H1 (cell line): ENCODE results near the gene SRRM5. TPM values are rescaled to one million over a fixed set of nuclear protein-coding genes. Genes with fewer than 3 reads are reported as not detected.

Experiments
- CTCF ChIA-PET: fragments of 300-600 bp; sonication (Branson Sonifier 250); formaldehyde crosslinking; loops from one replicate; lab custom pipeline; 2021; ENCODE audit not compliant: partially characterized antibody; lab: Charles Lee
- POLR2A ChIA-PET: fragments of 300-600 bp; sonication (Branson Sonifier 250); formaldehyde crosslinking; loops from one replicate; lab custom pipeline; 2021; ENCODE audit warnings: inconsistent platforms; ENCODE audit not compliant: partially characterized antibody; lab: Charles Lee
- DNase-seq, 2 experiments: peaks; one replicate each; pipeline versions ENCODE4 v3.0.0 to v3.0.0-alpha.2; 2010 to 2022; ENCODE audit warnings: low spot score in 2 of 2, low read depth in 1 of 2, mixed read lengths in 1 of 2
- FAIRE-seq: peaks from 2 replicates; lab custom pipeline; 2011; peaks lifted over from hg19 to GRCh38; lab: Jason Lieb, UNC
- H2AFZ ChIP-seq: 2 replicates; pipeline ENCODE4 v1.8.1; 2012; ENCODE audit warnings: low read length, inconsistent platforms
- H2AK5ac ChIP-seq: 2 replicates; pipeline ENCODE4 v1.6.1; 2013; ENCODE audit warnings: low read depth, low read length
- H2BK120ac ChIP-seq: replicated peaks from 2 replicates; pipeline ENCODE3; 2013; ENCODE audit warnings: low read depth, low read length, inconsistent platforms
- H2BK12ac ChIP-seq: 2 replicates; pipeline ENCODE4 v1.6.1; 2013; ENCODE audit warnings: low read depth, low read length
- H2BK15ac ChIP-seq: 2 replicates; pipeline ENCODE4 v1.6.1; 2013; ENCODE audit warnings: low read length
- H2BK20ac ChIP-seq: 2 replicates; pipeline ENCODE4 v1.6.1; 2013; ENCODE audit warnings: low read length
- H2BK5ac ChIP-seq: 2 replicates; pipeline ENCODE4 v1.6.1; 2013; ENCODE audit warnings: low read depth, low read length
- H3K14ac ChIP-seq: 2 replicates; pipeline ENCODE4 v1.6.1; 2013; ENCODE audit warnings: inconsistent platforms; ENCODE audit not compliant: insufficient read length
- H3K18ac ChIP-seq: 2 replicates; pipeline ENCODE4 v1.6.1; 2013; ENCODE audit warnings: low read length; ENCODE audit errors: extremely low read depth
- H3K23ac ChIP-seq: 2 replicates; pipeline ENCODE4 v1.6.1; 2013; ENCODE audit warnings: inconsistent platforms; ENCODE audit not compliant: insufficient read length
- H3K23me2 ChIP-seq: 2 replicates; pipeline ENCODE4 v1.6.1; 2013; ENCODE audit warnings: low read depth, low read length
- H3K27ac ChIP-seq: 2 replicates; pipeline ENCODE4 v1.6.1; 2011; ENCODE audit warnings: low read depth, low read length, inconsistent platforms
- H3K27me3 ChIP-seq, 4 experiments: replicated peaks in 1 of 4; 1 replicate in 1 of 4; 2 replicates in 3 of 4; pipeline versions ENCODE4 v1.6.1 to v1.8.1; 2011 to 2013; ENCODE audit warnings: low read length in 3 of 4, mild to moderate bottlenecking in 3 of 4, inconsistent platforms in 2 of 4, mixed read lengths in 2 of 4, moderate library complexity in 1 of 4; ENCODE audit not compliant: control insufficient read depth in 3 of 4, insufficient read depth in 3 of 4; ENCODE audit errors: extremely low read depth in 1 of 4
- H3K36me3 ChIP-seq, 4 experiments: 2 replicates each; pipeline versions ENCODE4 v1.6.1 to v1.8.1; 2011 to 2013; ENCODE audit warnings: mild to moderate bottlenecking in 4 of 4, low read length in 3 of 4, moderate library complexity in 2 of 4, control low read depth in 1 of 4, inconsistent platforms in 1 of 4; ENCODE audit not compliant: insufficient read depth in 4 of 4, control insufficient read depth in 2 of 4
- H3K4ac ChIP-seq: replicated peaks from 2 replicates; pipeline ENCODE3; 2013; ENCODE audit warnings: low read length, low read depth, mixed read lengths, inconsistent platforms; ENCODE audit not compliant: insufficient read length
- H3K4me1 ChIP-seq, 4 experiments: replicated peaks in 1 of 4; 1 replicate in 1 of 4; 2 replicates in 3 of 4; pipeline versions ENCODE4 v1.6.1 to v1.8.1; 2011 to 2013; ENCODE audit warnings: low read length in 3 of 4, inconsistent platforms in 2 of 4, mixed read lengths in 1 of 4; ENCODE audit not compliant: insufficient read depth in 4 of 4, control insufficient read depth in 3 of 4
- H3K4me2 ChIP-seq, 2 experiments: 2 replicates each; pipeline versions ENCODE4 v1.6.1 to v1.8.1; 2011 to 2013; ENCODE audit warnings: low read depth in 2 of 2, low read length in 2 of 2, control low read depth in 1 of 2, inconsistent platforms in 1 of 2, mild to moderate bottlenecking in 1 of 2; ENCODE audit not compliant: insufficient read depth in 1 of 2
- H3K4me3 ChIP-seq, 4 experiments: fragments of 200-600, 300-600 bp in 1 of 4; sonication (generic), shearing (Covaris generic), sonication (Bioruptor Twin) in 1 of 4; 2 replicates each; pipeline versions ENCODE4 v1.5.1 to v1.8.1; 2011 to 2016; ENCODE audit warnings: low read length in 4 of 4, low read depth in 3 of 4, control low read depth in 2 of 4, inconsistent platforms in 2 of 4, mild to moderate bottlenecking in 2 of 4, mixed read lengths in 1 of 4, moderate library complexity in 1 of 4; ENCODE audit not compliant: insufficient read depth in 2 of 4; ENCODE audit errors: extremely low read depth in 1 of 4
- H3K56ac ChIP-seq: replicated peaks from 2 replicates; pipeline ENCODE3; 2013; ENCODE audit warnings: low read depth, mild to moderate bottlenecking, mixed read lengths, low read length, inconsistent platforms; ENCODE audit not compliant: insufficient read length
- H3K79me1 ChIP-seq: 2 replicates; pipeline ENCODE4 v1.6.1; 2013; ENCODE audit warnings: low read depth, low read length, control low read depth
- H3K79me2 ChIP-seq, 2 experiments: 2 replicates each; pipeline versions ENCODE4 v1.6.1 to v1.8.1; 2012 to 2013; ENCODE audit warnings: low read length in 2 of 2, mild to moderate bottlenecking in 2 of 2, inconsistent platforms in 1 of 2; ENCODE audit not compliant: insufficient read depth in 2 of 2, control insufficient read depth in 1 of 2
- H3K9ac ChIP-seq, 4 experiments: replicated peaks in 1 of 4; 1 replicate in 1 of 4; 2 replicates in 3 of 4; pipeline versions ENCODE4 v1.6.1 to v1.8.1; 2011 to 2013; ENCODE audit warnings: low read depth in 3 of 4, low read length in 3 of 4, control low read depth in 2 of 4, mild to moderate bottlenecking in 2 of 4, moderate library complexity in 2 of 4, inconsistent platforms in 1 of 4; ENCODE audit errors: extremely low read depth in 1 of 4
- H3K9me3 ChIP-seq, 2 experiments: 2 replicates each; pipeline versions ENCODE4 v1.6.1 to v1.8.1; 2012 to 2013; ENCODE audit warnings: mild to moderate bottlenecking in 2 of 2, moderate library complexity in 2 of 2, control low read depth in 1 of 2, inconsistent platforms in 1 of 2, low read depth in 1 of 2, low read length in 1 of 2, mixed read lengths in 1 of 2; ENCODE audit not compliant: insufficient read depth in 2 of 2
- H4K20me1 ChIP-seq, 2 experiments: replicated peaks in 1 of 2; 2 replicates each; pipeline versions ENCODE3 to v1.8.1; 2011 to 2013; ENCODE audit warnings: inconsistent platforms in 2 of 2, low read length in 2 of 2, mild to moderate bottlenecking in 1 of 2; ENCODE audit not compliant: insufficient read depth in 2 of 2, control insufficient read depth in 1 of 2
- H4K5ac ChIP-seq: 2 replicates; pipeline ENCODE4 v1.6.1; 2013; ENCODE audit warnings: low read length, low read depth, mixed read lengths, inconsistent platforms; ENCODE audit not compliant: insufficient read length
- H4K8ac ChIP-seq: 2 replicates; pipeline ENCODE4 v1.8.0; 2013; ENCODE audit warnings: mild to moderate bottlenecking, moderate library complexity, low read length, inconsistent platforms; ENCODE audit not compliant: insufficient read depth; ENCODE audit errors: extremely low read depth
- H4K91ac ChIP-seq: replicated peaks from 2 replicates; pipeline ENCODE3; 2013; ENCODE audit warnings: low read length, mixed read lengths, inconsistent platforms; ENCODE audit not compliant: insufficient read length
- CEBPB ChIP-seq: IDR thresholded peaks from 2 replicates; pipeline ENCODE4 v1.6.1; 2012; ENCODE audit warnings: low read depth, low read length
- CHD2 ChIP-seq: IDR thresholded peaks from 2 replicates; pipeline ENCODE4 v1.6.1; 2012; ENCODE audit warnings: low read length, improper control_type of control experiment
- EP300 ChIP-seq, 2 experiments: IDR thresholded peaks; 1 replicate in 1 of 2; 2 replicates in 1 of 2; pipeline ENCODE4 v1.6.1; 2011 to 2012; ENCODE audit warnings: low read depth in 2 of 2, low read length in 2 of 2, mild to moderate bottlenecking in 2 of 2, borderline replicate concordance in 1 of 2, inconsistent platforms in 1 of 2, moderate library complexity in 1 of 2
- POLR2A ChIP-seq, 2 experiments: IDR thresholded peaks; 1 replicate in 1 of 2; 2 replicates in 1 of 2; pipeline ENCODE4 v1.6.1; 2011; ENCODE audit warnings: low read depth in 2 of 2, low read length in 2 of 2, mild to moderate bottlenecking in 2 of 2; ENCODE audit errors: control extremely low read depth in 1 of 2
- SP1 ChIP-seq: IDR thresholded peaks from 2 replicates; pipeline ENCODE4 v1.6.1; 2011; ENCODE audit warnings: low read depth, low read length
- WGBS, 2 experiments: shearing (Covaris generic) in 1 of 2; methylation state at CpG; one replicate each; pipeline versions ENCODE4 v1.1.6 to v1.1.7; 2013 to 2015; ENCODE audit warnings: low lambda C conversion rate in 2 of 2, mixed read lengths in 2 of 2, inconsistent platforms in 1 of 2, low coverage in 1 of 2, missing lambda C conversion rate in 1 of 2; ENCODE audit not compliant: insufficient replicate concordance in 2 of 2, insufficient coverage in 1 of 2, insufficient read length in 1 of 2; ENCODE audit errors: extremely low coverage in 1 of 2, missing lambda C conversion rate in 1 of 2; 5-methylcytosine and 5-hydroxymethylcytosine counted together
- polyA plus RNA-seq, 7 experiments: library from polyadenylated mRNA; depleted of rRNA in 3 of 7; stranded (reverse) in 5 of 7; unstranded in 2 of 7; fragments of >200 nt in 5 of 7; fragments of 200-250 nt in 2 of 7; gene quantifications; 1 replicate in 5 of 7; 2 replicates in 1 of 7; 4 replicates in 1 of 7; pipeline versions ENCODE4 v1.2.1 to v1.2.3, GENCODE V29; 2011 to 2013; ENCODE audit warnings: missing spikeins in 2 of 7, mixed read lengths in 2 of 7
- total RNA-seq: library from RNA; stranded (reverse); fragmentation: NEBNext Ultra II Directional; extraction: Animal tissue kit (Norgen Biotek cat#: 25700); gene quantifications from 2 replicates; pipeline ENCODE4 v1.2.1, GENCODE V29; 2021

The SRRM5 gene
- total and polyA plus RNA-seq, 2 of the 8 experiments (the other 6 are each of a cell fraction or from before 2014, with no cell fraction given), result 0.06 to 0.11 TPM

- H3K27ac ChIP-seq, result no peak overlapping the region
- no peak overlapping the region for H2AFZ ChIP-seq
- DNase-seq (no peak), FAIRE-seq (no peak)
- H3K23ac ChIP-seq, result no peak overlapping the region
- H3K23me2 ChIP-seq, result no peaks in the 10 kb centered on the region
- no peak overlapping the region for H2BK15ac ChIP-seq
- 86% methylated on average over 5 of the region's 5 CpGs; no CpG with 5 or more reads in 1 of the 2 experiments for WGBS, 2 experiments
- ChIA-PET POLR2A (no interaction called here), CTCF (interaction anchor here (0.7 to 4.2 kb wide), 22 partner anchors 10 to 123 kb away, joined by 3 to 32 read pairs (median 4); partner anchors contain the start of genes IRGQ and ZNF576)
- no peaks in the 10 kb centered on the region for H3K27me3 ChIP-seq
- no peak overlapping the region for H3K4me2 ChIP-seq
- TF ChIP-seq CHD2 (no peak), CEBPB (no peak), SP1 (no peak), POLR2A (IDR thresholded peaks at IDR 0.05; ENCODE audit: control extremely low read depth in 1 of 2, low read depth in 2 of 2, low read length in 2 of 2) (no peak), EP300 (IDR thresholded peaks at IDR 0.05; ENCODE audit: borderline replicate concordance in 1 of 2, low read depth in 2 of 2, low read length in 2 of 2) (no peak)
- H3K36me3 ChIP-seq, result peaks cover 6 to 26% (median 17%) of the 10 kb centered on the region in 4 experiments; a peak in 5 of 8 replicates
- H3K9me3 ChIP-seq, result no peaks in the 10 kb centered on the region; a peak in 1 of 4 replicates
- H2BK5ac ChIP-seq, result no peak overlapping the region
- H3K79me2 ChIP-seq, result no peaks in the 10 kb centered on the region
- H3K14ac ChIP-seq, result no peak overlapping the region
- no peaks in the 10 kb centered on the region for H4K20me1 ChIP-seq
- H3K4me3 ChIP-seq, result no peak overlapping the region
- H3K56ac ChIP-seq, result no peak overlapping the region
- H2AK5ac ChIP-seq, result no peak overlapping the region
- H3K18ac ChIP-seq, result no peak overlapping the region
- H2BK20ac ChIP-seq, result no peak overlapping the region
- no peak overlapping the region for H4K8ac ChIP-seq
- no peaks in the 10 kb centered on the region; a peak in 1 of 7 replicates for H3K4me1 ChIP-seq
- no peak overlapping the region for H3K4ac ChIP-seq
- H3K79me1 ChIP-seq, result no peaks in the 10 kb centered on the region
- H2BK120ac ChIP-seq, result no peak overlapping the region
- no peak overlapping the region for H4K5ac ChIP-seq
- no peak overlapping the region for H3K9ac ChIP-seq
- no peak overlapping the region for H4K91ac ChIP-seq
- no peak overlapping the region for H2BK12ac ChIP-seq
Observed at GRCh38 chr19:43652546-43652874, 40.6 kb downstream of the SRRM5 start.
